Measurements from ENCODE around the gene ROBO2.

ROBO2 gene

DNA sequence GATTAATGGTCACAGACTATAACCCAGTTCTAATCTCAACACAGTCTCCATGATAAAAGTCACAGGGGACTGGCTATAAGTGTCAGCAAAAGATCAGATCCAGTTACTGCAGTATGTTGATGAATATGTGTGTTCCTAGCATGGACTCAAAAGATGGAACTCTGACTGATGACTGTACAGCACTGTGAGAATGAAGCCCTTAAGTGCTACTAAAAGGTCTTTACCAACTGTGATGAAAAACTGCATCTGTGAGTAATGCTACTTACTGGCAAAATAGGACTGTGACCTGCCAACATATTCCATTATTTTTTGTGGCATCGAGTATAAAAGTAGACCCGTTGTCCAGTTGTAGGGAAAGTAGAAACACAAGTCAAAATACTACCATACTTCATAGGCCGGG lies 284.2 kb downstream of the ROBO2 start:
- no peak for DNase-seq (ENCODE audit: low read depth in 4 of 4, low spot score in 1 of 4)

DNA sequence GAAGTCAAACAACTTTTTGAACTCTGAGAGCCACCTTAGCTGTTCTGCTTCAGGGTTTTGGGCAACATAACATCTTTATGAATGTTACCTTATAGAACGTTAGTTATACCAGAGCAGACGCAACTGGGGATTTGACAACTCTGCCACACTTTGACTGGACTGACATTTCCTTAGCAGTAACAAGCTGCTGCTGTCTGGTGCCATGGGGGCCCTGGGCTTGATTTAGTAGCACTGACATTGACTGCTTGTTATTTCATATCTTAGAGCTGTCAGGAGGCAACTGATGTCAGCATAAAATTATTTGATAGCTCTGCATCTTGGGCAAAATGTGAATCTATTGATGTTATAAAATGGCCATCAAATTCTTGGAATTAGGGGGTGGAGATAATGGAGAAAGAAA lies 285.4 kb downstream of the ROBO2 start:
- no peak for DNase-seq (ENCODE audit: low read depth in 4 of 4, low spot score in 1 of 4)

DNA sequence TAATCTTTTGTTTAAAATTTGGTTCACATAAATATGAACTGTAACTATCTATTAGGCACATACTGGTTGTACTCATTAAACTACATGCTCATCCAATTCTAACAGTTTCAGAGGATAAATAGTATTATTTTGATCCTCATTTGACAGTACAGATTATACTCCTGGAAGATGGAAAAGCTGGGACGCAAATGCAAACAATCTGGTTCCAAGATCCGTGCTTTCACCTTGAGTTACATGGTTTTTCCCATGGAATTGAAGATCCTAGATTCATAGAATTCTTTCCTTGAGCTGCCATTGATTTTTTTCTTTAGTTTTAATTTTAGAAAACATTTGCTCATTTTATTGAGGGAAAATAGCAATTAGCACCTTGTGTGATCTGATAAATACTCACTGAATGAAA lies 285.8 kb downstream of the ROBO2 start:
- DNase-seq (ENCODE audit: low read depth in 4 of 4, low spot score in 1 of 4): no peak

DNA sequence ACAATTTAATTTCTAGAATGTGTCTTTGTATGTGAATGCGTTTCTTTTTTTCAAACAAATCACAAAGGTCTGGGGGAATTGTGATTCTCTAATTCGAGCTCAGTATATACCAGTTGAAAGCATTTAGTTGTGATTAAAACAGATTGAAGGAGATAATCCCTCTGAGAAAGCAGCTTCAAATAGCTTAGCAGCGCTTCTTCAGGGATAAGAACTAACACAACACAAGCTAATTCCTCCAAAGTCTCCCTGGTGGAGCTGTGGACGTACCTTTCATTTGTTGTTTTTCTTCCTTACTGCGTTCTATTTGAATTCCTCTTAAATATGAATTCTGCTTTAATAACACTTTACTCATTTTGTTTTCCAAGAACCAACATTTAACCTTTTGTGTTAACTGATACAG lies 286.7 kb downstream of the ROBO2 start:
- no peak for DNase-seq (ENCODE audit: low read depth in 4 of 4, low spot score in 1 of 4)

DNA sequence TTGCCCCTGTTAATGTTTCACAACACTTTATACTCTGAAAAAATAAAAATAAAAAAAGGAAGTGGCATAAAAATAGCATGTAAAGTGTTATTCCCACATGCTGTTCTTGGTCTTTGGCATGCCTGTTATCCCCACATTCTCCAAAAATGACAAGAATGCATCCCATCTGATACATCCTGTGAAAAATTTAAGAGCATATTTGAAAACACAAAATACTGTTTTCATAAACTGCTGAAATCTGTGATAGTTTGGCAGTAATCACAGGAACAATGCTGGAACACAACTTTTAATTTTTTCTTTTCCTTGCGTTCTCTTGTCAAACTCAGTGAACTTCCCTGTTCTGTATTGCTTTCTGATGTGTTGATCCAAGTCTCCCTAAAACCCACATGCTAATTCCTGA lies 288.8 kb downstream of the ROBO2 start:
- no peak for DNase-seq (ENCODE audit: low read depth in 4 of 4, low spot score in 1 of 4)

DNA sequence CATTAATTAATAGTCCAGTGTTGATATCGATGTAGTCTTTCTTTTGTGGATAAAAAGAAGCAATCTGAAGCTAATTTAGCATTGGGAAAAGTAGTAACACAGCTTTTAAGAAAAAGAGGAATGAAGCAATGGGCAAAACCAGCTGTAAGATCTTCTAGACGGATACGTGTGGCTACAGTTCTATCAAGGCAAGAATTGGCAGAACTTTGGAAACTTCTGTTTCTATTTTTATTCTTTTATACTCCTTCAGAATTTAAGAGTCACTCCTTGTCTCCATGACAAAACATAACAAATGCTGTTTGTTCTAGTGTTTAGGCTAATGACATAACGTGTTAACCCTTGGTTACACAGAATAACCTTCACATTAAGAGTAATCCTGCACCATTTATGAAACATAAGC lies 289.2 kb downstream of the ROBO2 start:
- no peak for DNase-seq (ENCODE audit: low read depth in 4 of 4, low spot score in 1 of 4)

DNA sequence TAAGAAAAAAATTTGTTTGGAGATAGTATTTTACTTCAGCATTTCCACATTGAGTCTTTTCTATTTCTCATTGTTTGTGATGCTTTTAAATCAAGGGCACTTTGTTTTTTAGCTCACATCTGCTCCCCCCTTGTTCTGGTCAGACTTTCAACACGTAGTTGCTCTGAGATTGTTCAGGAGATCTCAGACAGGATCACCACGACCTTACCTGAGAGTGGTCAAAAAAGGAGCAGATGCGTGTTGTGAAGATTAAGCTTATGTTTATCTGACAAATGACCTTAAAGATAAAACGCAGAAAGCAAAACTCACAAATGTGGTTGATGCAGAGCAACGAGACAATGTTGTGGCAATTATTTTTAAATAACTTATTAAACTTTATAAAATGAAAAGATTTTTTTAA lies 298.3 kb downstream of the ROBO2 start:
- no peak for DNase-seq (ENCODE audit: low read depth in 4 of 4, low spot score in 1 of 4)

DNA sequence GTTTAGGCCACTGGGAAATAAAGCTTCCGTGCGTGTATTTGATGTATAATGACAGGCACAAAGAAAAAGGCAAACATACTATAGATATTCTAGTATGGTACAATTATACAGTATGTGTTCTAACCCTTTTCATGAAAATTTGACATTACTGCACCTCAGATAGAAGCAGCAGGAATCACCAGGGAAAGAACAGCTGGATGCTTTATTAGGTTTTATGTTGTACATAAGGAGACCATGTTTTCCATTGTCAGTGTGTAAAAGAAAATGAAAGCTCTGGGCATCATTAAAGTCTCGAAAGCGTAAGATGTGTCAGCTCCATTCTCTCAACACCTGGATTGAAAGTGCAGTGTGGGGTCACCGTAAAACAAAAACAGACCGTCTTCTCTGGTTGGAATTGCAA lies 302.1 kb downstream of the ROBO2 start:
- DNase-seq (ENCODE audit: low read depth in 4 of 4, low spot score in 1 of 4): no peak

DNA sequence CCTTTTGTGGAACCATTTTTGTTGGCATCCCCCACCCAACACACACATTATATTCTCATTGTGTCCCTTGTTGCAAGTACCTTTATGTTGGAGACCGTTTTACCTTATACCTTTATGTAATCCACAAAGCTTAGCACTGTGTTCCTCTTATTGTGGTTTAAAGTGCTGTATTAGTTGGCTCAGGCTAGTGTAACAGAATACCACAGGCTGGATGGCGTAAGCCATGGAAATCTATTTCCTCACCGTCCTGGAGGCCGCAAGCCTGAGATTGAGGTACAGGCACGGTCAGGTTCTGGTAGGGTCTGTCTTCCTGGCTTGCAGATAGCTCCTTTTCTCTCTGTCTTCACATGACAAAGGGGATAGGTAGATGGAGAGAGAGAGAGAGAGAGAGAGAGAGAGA lies 302.8 kb downstream of the ROBO2 start:
- DNase-seq (ENCODE audit: low read depth in 4 of 4, low spot score in 1 of 4): no peak

DNA sequence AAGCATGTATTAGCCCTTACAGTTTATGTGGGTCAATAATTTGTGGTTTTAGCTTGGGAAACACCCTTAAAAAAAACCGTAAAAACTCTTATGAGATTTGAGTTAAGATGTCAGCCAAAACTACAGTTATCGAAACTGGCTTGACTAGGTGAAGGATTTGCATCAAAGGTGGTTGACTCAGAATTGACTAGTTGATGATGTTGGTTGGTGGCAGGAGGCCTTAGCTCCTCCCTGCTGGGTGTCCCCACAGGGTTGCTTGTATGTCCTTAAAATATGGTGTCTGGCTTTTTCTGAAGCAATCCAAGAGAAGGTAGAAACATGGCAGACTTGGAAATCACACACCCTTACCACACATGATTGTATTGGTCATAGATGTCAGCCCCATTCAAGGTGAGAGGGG lies 305.1 kb downstream of the ROBO2 start:
- no peak for DNase-seq (ENCODE audit: low read depth in 4 of 4, low spot score in 1 of 4)

DNA sequence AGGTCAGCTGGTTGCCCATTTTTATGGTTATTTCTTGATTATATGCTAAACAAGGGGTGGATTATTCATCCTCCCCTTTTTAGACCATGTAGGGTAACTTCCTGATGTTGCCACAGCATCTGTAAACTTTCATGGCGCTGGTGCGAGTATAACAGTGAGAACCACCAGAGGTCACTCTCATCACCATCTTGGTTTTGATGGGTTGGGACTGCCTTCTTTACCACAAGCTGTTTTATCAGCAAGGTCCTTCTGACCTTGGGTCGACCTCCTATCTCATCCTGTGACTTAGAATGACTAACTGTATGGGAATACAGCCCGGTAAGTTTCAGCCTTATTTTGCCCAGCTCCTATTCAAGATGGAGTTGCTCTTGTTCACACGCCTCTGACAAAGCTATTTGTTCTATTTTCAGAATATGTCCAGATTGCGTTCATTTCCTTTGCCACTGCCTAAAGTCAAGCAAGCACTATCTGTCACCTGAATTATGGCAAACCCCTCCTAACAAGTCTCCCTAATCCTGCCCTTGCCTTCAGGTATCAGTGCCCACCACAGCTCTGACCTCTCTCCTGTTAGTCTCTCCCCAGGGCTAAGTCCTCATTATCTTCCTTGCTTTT lies 308.5 kb downstream of the ROBO2 start:
- DNase-seq (ENCODE audit: low read depth in 4 of 4, low spot score in 1 of 4): no peak

DNA sequence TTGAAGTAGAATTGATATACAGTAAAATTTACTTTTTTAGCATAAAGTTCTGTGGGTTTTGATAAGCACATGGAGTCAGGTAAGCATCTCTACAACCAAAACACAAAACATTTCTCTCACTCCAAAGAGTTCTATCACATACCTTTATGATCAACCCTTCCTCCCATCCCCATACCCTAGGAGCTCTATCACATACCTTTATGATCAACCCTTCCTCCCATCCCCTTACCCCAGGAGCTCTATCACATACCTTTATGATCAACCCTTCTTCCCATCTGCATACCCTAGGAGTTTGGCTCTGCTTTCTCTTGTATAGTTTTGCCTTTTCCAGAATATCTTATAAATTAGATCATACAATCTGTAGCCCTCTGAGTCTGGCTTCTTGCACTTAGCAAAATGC lies 315.1 kb downstream of the ROBO2 start:
- no peak for DNase-seq (ENCODE audit: low read depth in 4 of 4, low spot score in 1 of 4)

DNA sequence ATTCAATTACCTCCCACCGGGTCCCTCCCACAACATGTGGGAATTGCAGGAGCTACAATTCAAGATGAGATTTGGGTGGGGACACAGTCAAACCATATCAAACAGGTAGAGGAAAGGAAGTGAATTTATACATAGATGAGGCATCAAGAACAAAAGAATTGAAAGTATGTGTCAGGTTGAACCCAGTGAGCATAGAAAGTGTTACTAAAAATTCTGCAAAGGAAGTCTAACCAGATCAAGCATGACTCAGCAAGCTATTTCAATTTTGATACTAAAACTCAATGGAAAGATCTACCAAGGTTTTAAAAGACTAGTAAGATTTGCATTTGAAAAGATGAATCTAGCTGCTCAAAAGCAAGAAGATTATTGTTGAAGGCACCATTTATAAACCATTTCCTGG lies 323.0 kb downstream of the ROBO2 start:
- no peak for DNase-seq (ENCODE audit: low read depth in 4 of 4, low spot score in 1 of 4)

DNA sequence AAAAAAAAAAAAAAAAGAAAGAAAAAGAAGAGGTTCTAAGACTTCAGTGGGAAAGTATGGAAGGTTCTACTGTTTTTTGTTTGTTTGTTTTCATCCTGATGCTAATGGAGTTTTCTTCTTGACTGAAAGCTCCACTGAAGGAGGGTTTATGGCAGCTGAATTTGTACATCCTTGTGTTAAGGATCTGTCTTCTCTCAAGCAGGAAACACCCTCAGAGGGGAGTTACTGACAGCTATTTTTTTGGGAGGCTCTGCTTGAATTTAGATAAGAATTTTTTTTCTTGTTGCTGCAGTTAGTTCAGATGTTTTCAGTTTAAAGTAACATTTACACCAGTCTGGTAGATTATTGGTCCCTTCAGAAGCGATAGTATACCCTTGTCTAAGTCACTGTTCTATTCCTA lies 325.3 kb downstream of the ROBO2 start:
- no peak for DNase-seq (ENCODE audit: low read depth in 4 of 4, low spot score in 1 of 4)

DNA sequence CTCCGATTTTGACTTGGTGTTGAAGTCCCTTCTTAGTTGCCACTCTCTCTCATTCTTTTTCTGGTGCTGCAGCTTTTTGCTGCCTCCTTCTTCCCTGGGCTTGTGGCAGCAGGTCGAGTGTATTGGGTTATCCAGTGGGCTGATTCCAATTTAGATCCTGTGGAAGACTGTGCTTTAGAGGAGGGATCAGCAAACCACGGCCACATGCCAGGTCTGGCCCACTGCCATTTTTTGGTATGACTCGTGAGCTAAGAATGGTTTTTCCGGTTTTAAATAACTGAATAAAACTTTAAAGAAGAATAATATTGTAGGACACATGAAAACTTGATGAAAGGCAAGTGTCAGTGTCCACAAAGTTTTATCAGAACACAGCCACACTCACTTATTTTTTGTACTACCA lies 330.5 kb downstream of the ROBO2 start:
- DNase-seq (ENCODE audit: low read depth in 4 of 4, low spot score in 1 of 4): no peak

DNA sequence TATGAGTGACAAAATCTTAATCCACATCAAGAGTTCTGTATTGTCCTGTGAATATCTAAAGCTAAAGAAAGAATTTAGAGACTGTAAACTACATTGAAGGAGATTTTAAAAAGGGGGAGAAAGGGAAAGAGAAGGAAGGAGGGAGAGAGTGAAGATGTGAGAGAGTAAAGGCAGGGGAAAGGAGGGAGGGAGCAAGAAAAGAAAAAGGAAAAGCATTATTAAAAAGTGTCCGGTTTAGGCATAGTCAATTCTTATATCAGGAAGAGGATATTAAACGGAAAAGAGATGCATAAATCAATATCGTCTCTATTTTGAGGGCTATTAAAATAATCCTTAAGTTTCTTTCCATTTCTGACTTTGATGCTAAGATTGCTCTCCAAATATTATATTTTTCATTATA lies 332.1 kb downstream of the ROBO2 start:
- no peak for DNase-seq (ENCODE audit: low read depth in 4 of 4, low spot score in 1 of 4)

DNA sequence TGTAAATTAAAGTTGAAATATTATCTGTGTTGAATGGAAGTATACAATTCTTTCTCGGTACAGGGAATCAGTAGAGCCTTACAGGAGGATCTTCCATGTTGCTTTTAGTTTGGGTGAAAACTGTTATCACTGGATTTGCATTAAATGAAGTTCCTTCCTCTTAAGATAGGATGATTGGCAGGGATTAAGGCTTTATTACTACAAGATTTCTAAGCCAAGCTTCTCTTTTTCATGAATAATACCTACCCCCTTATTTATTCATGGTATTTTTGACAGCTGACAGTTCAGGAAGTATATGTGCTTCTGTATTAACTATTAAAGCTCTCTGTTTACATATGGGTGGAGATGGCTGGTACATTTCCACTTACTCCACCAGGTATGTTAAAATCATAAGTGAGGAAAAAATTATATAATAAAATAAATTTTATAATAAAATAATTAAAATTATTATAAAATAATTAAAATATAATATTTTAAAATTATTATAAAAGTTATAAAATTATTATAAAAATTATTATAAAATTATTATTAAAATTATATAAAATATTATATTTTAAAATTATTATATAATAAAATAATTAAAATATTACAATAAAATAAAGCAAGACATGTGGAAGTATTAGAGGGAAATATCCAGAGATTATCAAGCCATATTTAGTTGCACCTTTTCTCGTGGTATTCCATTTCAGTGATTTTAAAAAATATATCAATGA lies 332.9 kb downstream of the ROBO2 start:
- no peak for DNase-seq (ENCODE audit: low read depth in 4 of 4, low spot score in 1 of 4)

DNA sequence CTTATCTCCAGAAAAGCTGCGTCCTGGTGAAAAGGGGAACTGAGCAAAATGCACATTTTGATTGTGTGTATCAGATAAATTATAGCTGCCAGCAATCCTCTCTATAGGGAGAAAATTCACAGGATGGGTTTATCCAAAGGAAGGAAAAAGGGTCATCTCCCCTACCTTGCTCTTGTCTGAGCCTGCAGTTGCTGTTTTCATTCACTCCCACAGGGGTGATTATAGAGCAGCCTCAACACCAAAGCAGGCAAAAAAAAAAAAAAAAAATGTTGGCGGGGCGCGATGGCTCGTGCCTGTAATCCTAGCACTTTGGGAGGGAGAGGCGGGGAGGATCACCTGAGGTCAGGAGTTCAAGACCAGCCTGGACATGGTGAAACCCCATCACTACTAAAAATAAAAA lies 333.7 kb downstream of the ROBO2 start:
- DNase-seq (ENCODE audit: low read depth in 4 of 4, low spot score in 1 of 4): no peak

DNA sequence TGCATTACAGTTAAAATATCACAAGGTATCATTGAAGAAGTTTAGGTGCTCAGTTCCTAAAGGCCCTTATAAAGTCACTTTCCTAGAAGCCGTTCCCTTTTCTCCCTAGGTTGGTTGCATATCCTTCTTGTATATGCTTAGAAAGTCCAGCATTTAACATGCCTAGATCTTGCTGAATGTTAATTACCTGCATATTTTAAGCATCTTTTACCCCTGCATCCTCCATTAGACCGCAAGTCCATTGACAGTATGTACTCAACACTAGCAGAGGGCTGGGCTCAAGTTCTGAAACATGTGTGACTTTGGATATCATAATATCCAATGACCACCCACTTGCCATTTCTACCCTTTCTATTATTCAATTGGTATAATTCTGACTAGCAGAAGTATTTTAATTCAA lies 336.6 kb downstream of the ROBO2 start:
- no peak for DNase-seq (ENCODE audit: low read depth in 4 of 4, low spot score in 1 of 4)

DNA sequence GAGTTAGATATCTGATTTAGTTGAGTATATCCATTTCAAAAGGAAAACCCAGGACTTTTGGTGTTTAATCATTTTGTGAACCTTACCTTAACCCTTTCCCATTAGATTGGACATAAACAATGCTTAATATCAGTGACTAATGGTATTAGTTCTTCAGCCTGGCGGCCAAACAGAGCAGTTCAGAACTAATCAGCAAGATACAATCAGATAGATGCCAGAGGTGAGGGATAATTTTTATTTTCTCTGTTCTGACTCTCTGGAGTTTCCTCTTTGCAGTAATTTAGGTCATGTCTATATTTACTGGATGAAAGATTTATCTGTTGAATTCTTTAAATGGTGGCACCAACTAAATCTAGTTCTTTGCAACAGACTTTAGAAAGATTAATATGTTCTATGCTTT lies 337.8 kb downstream of the ROBO2 start:
- no peak for DNase-seq (ENCODE audit: low read depth in 4 of 4, low spot score in 1 of 4)

DNA sequence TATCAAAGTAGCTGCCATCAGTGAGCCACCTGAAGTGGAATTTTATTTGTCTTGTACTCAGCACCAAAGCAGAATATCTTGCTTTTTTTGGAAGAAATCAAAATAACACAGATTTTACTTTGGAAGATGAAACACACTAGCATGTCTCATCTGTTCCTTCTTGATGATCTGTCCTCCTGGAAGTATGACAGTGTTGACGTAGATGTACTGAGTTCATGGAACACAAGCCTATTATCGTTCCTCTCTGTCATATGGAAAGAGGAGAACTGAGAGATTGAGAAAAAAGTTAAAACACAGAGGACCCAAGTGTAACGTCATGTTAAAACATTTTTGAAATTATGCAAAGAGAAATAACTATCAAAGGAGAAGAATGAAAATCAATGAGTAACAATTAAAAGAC lies 340.2 kb downstream of the ROBO2 start:
- DNase-seq (ENCODE audit: low read depth in 4 of 4, low spot score in 1 of 4): no peak

DNA sequence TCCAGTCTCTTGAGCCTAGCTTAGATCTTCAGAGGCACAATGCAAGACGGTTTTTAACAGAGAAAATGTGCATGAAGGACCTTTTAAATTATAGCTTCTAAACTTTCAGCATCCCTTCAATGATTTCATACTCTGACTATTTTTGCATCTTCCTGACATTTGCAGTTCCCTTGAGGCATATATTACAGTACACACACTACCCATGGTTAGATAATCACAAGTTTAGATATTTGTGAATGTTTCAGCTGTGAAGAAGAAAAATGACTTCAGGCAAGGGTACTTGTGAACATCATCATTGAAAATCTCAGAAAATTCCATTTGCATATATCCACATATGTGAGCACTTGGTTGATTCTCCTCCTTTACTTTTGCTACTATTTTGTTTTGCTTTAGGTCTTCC lies 341.5 kb downstream of the ROBO2 start:
- no peak for DNase-seq (ENCODE audit: low read depth in 4 of 4, low spot score in 1 of 4)

DNA sequence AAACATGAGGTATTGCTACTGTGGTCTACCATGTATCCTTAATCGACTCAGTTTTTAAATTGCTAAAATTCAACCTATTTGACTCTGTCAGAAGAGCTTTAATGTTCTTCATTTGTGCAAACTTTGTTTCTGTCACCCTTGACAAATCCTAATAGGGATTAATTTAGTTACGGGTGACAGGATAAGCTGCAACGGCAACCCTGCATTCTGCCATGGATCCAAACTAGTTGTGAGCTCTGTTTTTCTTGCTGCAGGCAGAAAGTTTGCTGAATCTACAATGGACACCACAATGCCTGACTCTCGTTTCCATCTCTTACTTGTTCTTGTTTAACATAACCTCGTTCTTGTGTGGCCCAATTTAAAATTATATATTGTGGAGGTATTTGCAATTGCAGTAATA lies 352.3 kb downstream of the ROBO2 start:
- no peak for DNase-seq (ENCODE audit: low read depth in 4 of 4, low spot score in 1 of 4)
